ENCODE results near the gene CCNC.

CCNC gene

DNA sequence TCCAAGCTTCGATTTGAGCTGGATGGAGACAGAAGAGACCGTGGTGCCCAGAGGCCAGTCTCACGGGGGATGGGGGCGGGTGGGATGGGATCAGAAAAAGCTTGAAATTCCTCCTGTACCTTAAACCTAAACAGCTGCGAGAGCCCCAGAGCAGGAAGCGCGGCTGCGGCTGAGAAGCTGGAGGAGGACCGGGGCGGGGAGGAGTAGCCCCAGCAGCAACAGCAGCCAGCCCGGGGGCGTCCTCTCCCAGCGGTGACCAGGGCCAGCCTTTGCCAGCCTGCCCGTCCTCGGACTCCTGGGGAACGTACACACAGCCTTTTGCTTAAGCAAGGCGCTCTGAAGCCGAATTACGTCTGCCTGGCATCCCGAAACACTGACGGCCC is 20.8 kb upstream of the CCNC start:
- TF ChIP-seq GATA3 (IDR thresholded peaks at IDR 0.05; ENCODE audit: low read depth, low read length) (no peak), GATA2 (IDR thresholded peaks at IDR 0.05; ENCODE audit: low read depth, low read length) (no peak)

DNA sequence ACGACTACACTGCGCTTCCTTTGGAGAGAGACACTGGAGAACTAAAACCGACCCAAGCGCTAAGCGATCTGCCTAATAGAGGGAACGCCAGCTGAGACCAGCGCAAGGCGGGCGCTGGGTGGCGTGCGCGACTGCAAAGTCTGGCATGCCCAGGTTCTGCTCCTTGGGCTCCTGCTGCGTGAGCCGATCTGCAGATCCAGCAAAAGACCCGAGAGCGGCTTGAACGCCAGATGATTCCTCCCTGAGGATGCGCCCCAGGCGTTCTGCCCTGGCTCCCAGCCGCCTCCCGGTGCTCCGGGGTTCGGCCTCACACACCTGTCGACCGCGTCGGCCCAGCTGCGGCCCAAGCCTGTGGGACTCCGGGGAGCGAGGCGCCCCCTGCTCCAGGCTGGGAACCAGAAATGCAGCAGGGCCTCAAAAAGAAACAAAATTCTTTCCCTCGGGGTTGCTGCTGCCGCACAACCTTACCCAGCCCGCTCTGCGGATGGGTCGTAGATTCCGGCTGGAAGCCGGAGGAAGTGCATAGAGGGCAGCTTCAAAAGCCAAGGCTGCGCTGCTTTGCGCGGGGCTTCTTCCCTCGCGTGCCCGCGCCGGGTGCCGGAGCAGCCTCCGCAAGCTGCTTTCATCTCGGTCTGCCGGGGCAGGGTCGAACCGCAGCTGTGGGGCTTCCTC is 20.3 kb upstream of the CCNC start:
- TF ChIP-seq GATA3 (IDR thresholded peaks at IDR 0.05; ENCODE audit: low read depth, low read length) = no peak
- no peak for TF ChIP-seq GATA2 (IDR thresholded peaks at IDR 0.05; ENCODE audit: low read depth, low read length)

DNA sequence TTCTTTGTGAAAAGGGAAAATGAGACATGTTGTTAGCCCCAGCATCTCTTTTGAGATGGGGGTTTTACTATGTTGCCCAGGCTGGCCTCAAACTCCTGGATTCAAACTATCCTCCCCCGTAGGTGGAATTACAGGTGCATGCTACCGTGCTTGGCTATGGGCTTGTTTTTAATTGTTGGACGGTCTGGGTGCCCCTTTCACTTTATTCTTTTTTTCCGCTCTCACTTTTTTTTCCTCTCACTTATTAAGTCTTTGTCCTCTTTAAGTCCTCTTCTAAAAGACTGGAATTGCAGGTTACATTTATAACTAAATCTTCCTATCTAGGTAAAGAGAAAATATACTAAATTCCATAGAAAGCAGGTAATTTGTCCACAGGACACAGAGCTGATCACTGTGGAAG is 19.3 kb upstream of the CCNC start:
- TF ChIP-seq GATA3 (IDR thresholded peaks at IDR 0.05; ENCODE audit: low read depth, low read length) (no peak), GATA2 (IDR thresholded peaks at IDR 0.05; ENCODE audit: low read depth, low read length) (no peak)

DNA sequence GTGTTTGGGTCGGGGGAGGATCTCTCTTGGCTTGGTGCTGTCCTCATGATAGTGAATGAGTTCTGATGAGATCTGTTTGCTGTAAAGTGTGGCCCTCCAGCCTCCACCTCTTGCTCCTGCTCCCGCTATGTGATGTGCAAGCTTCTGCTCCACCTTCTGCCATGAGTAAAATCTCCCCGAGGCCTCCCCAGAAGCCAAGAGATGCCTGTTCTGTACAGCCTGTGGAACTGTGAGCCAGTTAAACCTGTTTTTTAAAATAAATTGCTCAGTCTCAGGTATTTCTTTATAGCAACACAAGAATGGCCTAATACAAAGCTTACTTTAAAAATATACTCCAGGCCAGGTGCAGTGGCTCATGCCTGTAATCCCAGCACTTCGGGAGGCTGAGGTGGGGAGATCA is 11.3 kb upstream of the CCNC start:
- TF ChIP-seq GATA2 (IDR thresholded peaks at IDR 0.05; ENCODE audit: low read depth, low read length) (no peak), GATA3 (IDR thresholded peaks at IDR 0.05; ENCODE audit: low read depth, low read length) (no peak)

DNA sequence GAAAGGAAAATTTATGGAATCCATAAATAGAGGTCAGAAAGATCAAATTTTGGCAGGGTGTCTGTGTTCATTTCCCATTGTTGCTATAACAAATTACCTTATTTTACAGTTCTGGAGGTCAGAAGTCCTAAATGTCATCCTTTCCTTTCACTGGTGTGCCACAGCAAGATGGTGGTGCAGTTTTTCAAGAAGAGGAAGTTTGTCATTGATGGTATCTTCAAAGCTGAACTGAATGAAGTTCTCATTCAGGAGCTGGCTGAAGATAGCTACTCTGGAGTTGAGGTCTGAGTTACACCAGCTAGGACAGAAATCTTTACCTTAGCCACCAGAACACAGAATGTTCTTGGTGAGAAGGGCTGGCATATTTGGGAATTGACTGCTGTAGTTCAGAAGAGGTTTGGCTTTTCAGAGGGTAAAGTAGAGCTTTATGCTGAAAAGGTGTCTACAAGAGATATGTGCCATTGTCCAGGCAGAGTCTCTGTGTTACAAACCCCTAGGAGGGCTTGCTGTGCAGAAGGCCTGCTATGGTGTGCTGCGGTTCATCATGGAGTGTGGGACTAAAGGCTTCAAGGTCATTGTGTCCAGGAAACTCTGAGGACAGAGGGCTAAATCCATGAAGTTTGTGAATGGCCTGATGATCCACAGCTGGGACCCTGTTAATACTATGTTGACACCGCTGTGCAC is 7.2 kb upstream of the CCNC start:
- no peak for TF ChIP-seq GATA2 (IDR thresholded peaks at IDR 0.05; ENCODE audit: low read depth, low read length)

DNA sequence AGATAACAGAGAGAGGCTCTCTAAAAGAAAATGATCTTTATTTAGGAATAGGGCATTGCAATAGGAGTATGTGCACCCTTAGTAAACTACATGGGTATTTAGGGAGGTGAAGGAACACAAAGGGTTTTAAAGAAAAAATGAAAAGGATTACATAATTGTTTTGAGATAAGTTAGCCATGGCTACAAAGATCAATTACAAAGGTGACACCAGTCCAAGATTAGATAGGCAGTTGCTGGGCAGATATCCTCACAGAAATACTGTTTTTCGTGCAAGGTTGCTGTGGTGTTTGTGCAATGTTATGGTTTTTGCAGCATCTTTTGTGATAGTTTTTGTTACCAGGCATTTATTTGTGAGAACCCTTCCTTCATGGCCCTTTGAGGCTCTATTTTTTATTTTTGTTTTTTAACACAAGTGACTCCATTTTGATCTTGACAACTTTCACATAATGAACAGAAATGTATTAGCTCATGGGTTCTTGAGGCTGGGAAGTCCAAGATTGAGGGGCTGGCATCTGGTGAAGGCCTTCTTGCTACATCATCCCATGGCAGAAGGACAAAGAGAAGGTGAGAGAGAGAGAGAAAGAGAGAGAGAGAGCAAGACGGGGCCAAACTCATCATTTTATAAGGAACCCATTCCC is 5.6 kb upstream of the CCNC start:
- TF ChIP-seq GATA2 (IDR thresholded peaks at IDR 0.05; ENCODE audit: low read depth, low read length) (no peak), GATA3 (IDR thresholded peaks at IDR 0.05; ENCODE audit: low read depth, low read length) (no peak)

DNA sequence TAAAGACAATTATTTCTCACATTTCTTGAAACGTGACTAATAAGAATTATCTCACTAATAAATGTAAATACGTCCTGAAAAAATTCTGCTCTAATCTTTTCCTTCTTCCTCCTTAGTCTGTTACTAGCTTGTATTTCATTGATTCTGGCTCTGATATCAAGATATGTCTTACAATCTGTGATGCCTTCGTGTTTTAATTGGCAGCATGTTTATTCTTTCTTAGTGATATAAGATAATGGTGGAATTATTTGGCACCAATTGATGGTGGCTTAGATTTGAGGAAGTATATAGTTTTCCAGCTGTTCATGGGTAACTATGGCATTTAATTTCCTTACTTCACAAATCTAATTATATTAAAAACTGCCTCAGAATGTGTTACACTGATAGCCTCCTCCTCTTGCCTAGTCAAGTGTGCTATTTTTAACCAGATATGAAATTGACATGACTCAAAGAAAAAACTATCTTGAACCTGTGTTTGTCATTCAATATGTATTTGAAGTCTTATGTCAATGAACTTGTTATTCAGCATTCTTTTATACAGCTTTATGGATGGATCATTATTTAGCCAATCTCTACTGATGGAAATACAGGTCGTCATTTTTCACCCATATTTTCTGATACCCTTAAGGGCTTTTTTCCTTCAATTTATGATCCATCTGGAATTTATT is 5.3 kb downstream of the CCNC start:
- no peak for TF ChIP-seq GATA3 (IDR thresholded peaks at IDR 0.05; ENCODE audit: low read depth, low read length)
- no peak for TF ChIP-seq GATA2 (IDR thresholded peaks at IDR 0.05; ENCODE audit: low read depth, low read length)

DNA sequence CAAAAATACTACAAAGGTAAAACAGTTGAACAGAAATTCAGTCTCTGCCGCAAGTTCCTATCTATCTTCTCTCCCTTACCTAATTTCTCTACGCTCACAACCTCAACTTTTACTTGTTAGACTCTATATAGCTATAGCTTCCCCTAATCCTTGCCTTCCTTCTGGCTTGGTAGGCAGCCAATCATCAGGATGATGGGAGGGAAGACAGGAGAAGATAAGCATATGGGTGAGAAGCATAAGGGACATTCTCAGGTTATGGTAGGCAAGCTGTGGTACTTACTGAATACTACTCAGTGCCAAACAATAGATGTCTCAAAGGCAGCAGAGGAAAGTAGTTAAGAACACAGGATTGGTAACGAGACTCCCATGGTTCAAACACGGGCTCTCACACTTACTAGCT is 7.8 kb downstream of the CCNC start:
- TF ChIP-seq GATA2 (IDR thresholded peaks at IDR 0.05; ENCODE audit: low read depth, low read length) = no peak
- TF ChIP-seq GATA3 (IDR thresholded peaks at IDR 0.05; ENCODE audit: low read depth, low read length) = no peak

DNA sequence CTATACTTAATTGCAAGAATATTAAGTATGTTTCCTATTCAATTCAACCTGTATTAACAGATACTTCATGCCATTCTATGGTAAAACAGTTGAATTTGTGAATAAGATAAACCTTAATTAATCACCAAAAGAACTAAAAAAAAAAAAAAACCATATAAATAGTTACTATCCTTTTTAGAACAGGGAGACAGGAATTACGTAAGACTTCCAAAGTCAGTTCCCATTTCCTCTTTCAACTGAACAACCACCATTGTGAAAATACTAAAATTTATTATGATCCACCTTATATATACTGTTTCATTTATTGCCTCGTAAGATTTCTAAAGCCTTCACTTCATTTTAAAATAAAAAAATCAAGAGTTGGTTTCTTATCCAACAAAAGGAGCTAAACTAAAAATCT is 9.4 kb downstream of the CCNC start:
- no peak for TF ChIP-seq GATA3 (IDR thresholded peaks at IDR 0.05; ENCODE audit: low read depth, low read length)
- TF ChIP-seq GATA2 (IDR thresholded peaks at IDR 0.05; ENCODE audit: low read depth, low read length) = no peak

DNA sequence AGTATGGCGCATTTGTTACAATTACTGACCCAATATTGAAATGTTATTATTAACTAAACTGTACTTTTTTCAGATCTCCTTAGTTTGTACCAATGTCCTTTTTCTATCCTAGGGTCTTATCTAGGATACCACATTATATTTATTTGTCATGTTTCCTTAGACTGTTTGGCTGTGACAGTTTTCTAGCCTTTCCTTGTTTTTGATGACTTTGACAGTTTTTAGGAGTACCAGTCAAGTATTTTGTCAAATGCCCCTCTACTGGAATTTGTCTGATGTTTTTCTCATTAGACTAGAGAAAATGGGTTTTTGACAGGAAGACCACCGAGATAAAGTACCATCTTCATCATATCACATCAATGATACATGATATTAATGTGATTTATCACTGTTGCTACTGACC is 14.6 kb downstream of the CCNC start:
- TF ChIP-seq GATA3 (IDR thresholded peaks at IDR 0.05; ENCODE audit: low read depth, low read length) = no peak
- no peak for TF ChIP-seq GATA2 (IDR thresholded peaks at IDR 0.05; ENCODE audit: low read depth, low read length)

DNA sequence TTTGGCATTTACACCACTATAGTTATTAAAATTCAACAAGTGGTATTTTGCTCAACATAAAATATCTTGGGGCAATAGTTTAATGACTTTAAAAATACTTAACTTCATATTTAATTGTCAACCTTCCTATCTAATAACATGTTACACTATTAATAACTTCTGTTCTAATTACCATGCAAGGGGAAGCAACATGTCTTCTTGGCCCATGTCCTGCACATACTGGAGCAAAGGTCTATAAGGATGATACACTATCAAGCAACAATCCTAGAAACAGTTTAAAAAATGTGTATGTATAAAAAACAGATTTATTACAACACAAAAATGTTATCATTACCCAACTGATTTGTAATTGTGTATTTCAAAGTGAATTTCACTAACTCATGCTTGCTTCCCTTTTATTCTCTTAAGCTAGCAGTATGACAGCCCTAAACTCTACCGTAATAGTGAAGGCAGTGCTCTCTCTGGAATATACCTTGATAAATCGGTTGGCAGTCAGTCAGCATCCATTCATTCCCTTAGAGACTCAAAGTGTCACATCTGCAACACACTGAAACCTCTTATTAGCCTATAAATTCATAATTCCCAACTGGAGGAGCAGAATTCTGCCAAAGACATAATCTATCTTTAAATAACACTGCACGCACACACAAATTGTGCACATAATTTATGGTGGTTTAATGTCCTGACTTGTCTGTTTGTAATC is 18.3 kb downstream of the CCNC start:
- TF ChIP-seq GATA3 (IDR thresholded peaks at IDR 0.05; ENCODE audit: low read depth, low read length) = no peak
- no peak for TF ChIP-seq GATA2 (IDR thresholded peaks at IDR 0.05; ENCODE audit: low read depth, low read length)

DNA sequence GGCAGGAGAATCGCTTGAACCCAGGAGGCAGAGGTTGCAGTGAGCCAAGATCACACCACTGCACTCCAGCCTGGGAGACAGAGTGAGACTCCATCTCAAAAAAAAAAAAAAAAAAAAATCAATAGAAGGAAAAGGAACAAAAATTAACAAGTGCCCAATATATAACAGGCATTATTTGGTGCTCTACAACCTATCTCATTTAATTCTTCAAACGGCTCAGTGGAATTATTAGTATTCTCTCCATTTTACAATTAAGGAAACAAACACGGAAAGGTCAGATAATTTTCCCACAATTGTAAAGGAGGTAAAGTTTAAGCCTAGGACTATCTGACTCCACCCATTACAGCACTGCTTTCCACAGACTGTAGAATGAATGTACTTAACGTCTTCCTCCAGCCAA is 19.8 kb downstream of the CCNC start:
- TF ChIP-seq GATA3 (IDR thresholded peaks at IDR 0.05; ENCODE audit: low read depth, low read length) (no peak), GATA2 (IDR thresholded peaks at IDR 0.05; ENCODE audit: low read depth, low read length) (no peak)

DNA sequence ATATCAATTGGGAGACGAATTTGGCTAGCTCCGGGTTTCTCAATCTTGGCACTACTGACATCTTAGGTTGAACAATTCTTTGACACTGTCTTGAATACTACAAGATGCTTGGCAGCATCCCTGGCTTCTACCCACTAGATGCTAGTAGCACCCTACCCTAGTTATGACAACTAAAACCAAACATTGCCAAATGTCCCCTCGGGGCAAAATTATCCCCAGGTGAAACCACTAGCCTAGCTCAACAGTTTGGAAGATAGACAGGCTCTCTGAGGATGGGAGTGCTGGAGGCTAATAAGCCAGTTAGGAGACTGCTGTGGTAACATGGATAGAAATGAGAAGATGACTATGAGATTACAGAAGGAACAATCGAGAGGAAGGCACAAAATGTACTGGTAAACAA is 20.9 kb downstream of the CCNC start:
- TF ChIP-seq GATA3 (IDR thresholded peaks at IDR 0.05; ENCODE audit: low read depth, low read length) = no peak
- no peak for TF ChIP-seq GATA2 (IDR thresholded peaks at IDR 0.05; ENCODE audit: low read depth, low read length)

DNA sequence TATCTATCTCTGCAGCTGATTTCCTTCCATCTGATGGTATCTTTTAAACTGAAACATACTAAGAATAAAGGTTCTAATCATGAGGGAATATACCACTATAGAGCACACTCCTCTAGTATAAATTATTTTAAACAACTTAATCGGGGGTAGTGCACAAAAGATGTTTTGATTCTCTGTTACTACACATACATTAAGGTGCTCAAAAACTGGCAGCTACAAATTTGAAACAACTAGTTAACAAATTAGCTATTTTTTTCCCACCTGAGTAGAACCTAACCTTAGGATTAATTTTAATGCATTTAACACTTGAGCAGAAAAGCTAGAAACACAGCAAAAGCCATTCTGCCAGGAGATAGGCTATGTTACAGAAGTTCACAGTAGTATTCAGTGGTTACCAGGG is 23.0 kb downstream of the CCNC start:
- TF ChIP-seq GATA3 (IDR thresholded peaks at IDR 0.05; ENCODE audit: low read depth, low read length) (no peak), GATA2 (IDR thresholded peaks at IDR 0.05; ENCODE audit: low read depth, low read length) (no peak)
